NCI-H1417 treated with DMSO at 0.1 percent for 48 hours (cell line): ENCODE results near the gene PCYT1B.

Experiments used
- DNase-seq: peaks from one replicate; lab custom pipeline; 2025; lab: John Stamatoyannopoulos, UW

PCYT1B gene

DNA sequence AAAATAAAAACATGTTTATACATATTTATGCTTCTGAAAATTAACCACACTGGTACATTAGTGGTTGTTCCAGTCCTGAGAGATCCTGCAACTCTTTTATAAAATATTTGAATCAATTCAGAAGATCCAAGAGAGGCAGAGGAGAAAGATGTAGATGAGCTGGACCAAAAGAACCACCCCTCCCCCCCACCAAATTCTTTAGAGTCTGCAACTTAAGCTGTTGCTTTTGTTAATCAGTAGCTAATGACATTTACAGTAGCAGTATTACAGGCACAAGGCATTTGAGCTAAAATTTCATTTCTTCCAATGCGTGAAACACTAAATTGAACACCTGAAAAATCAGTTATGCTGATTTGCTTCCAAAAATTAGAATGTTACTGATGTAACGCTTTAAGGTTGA, 120.5 kb downstream of the PCYT1B start:
- no peak for DNase-seq

DNA sequence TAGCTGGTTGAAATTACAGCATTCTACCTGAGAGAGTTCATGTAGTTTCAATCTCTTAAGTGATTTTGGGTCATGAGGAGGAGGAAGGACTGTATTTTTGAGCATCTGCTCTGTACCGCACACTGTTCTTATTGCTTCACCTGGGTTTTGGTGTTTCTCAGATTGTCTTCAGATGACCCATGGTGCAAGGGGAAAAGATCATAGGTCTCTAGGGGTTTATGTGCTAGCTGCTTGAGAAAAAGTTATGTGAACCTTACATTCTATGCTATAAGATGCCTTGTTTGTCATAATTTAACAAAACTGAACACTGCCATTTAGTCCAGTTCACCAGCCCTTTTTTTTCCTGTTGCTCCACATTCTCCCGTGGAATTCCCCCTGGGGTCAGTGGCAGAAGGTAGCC, 121.7 kb downstream of the PCYT1B start:
- DNase-seq = no peak

DNA sequence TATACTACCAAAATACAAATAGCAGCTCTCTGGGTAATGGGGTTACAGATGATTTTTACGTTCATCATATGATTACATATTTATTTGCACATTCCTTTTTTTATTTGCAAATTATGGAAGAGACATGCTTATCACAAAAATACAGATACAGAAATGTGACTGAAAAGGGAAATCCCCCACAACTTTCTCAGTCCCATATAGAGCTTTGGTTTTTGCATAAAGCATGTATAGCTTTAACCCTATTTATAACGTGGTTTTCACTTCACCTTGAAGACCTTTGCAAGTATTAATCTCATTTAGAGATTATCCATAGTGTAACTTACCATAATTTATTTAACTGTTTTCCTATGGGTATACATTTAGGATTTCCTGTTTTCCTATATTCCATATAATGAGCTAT, 126.7 kb downstream of the PCYT1B start:
- no peak for DNase-seq

DNA sequence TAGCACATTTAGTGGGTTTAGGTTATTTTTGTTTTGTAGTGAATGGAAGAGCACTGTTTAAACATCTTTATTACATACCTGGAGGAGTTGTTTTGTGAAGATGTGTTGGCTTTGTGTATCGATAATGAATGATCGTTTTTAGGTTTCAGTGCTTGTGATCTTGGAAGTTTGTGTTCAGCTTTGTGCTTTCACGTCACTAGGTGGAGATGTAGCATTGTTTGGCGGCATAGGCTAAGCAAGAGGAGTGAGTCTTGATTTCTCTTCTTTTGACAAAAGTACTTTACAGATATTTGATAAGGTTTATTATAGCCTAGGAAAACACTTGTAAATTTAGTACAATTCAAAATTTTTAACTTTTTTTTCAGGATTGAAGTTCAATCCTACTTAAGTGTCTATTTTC, 131.7 kb downstream of the PCYT1B start:
- DNase-seq = no peak

DNA sequence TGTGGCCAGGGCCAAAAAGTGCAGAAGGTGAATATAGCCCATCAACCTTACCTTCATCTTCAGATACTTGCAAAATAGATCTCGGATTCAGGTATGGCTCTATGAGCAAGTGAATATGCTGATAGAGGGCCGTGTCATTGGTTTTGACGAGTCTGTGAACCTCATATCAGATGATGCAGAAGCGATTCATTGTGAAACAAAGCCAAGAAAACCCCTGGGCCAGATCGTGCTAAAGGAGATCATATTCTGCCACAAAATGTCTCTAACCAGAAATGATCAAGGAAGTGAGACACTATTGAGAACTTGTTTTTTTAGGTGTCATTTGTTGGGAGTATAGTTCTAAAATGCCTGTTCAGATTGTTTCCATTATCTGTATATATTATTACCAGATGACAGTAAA, 133.7 kb downstream of the PCYT1B start:
- no peak for DNase-seq

DNA sequence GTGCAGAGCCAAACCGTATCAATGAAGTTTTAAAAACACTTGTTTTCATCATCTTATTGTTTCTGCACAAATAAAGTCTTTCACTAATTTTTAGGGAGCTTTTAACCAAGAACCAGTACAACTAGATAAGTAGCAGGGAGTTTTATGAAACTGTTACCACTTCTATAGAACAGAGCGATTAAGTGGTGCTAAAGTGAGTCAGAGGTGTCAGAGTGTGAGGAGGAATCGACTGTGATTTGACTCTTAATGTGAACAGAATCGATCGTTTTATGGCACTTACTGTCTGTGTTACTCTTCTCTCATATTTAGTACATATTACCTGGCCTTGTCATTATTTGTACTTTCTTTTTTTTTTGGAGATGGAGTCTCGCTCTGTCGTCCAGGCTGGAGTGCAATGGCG, 138.8 kb downstream of the PCYT1B start:
- no peak for DNase-seq
